ENCODE data around the gene MCTP1. TPM values are rescaled to one million over a fixed set of nuclear protein-coding genes. Genes with fewer than 3 reads are reported as not detected.

MCTP1 gene
- total and polyA plus RNA-seq, 10 of the 15 experiments (the other 5 are each of a cell fraction or from before 2014, with no cell fraction given) = 12.6 to 45.9 (median 18.8) TPM

GRCh38 chr5:94977437-94977836, 307.5 kb downstream of the MCTP1 start:
- FAIRE-seq (no peak), DNase-seq (ENCODE audit: low read depth, low spot score) (no peak), ATAC-seq (no peak)
- no TSS peak for BruUV-seq (replicated peaks)
- no peaks in the 10 kb centered on the region for H3K79me2 ChIP-seq (ENCODE audit: control insufficient read depth, insufficient read depth, low read length)
- POLR2A ChIA-PET = interaction anchor here (0.6 to 0.8 kb wide), 2 partner anchors 26 to 92 kb away, joined by 3 read pairs; no protein-coding TSS in a partner anchor
- H4K20me1 ChIP-seq (ENCODE audit: control insufficient read depth, insufficient read depth) = no peaks in the 10 kb centered on the region
- H3K9me3 ChIP-seq (replicated peaks; ENCODE audit: control insufficient read depth, insufficient read depth, low read length) = peaks cover 9% of the 10 kb centered on the region
- 2% methylated on average over 2 of the region's 2 CpGs for WGBS (ENCODE audit: insufficient coverage, insufficient replicate concordance, low lambda C conversion rate, missing lambda C conversion rate)
- no peak overlapping the region for H3K4me2 ChIP-seq (ENCODE audit: control insufficient read depth, insufficient read depth)
- intact Hi-C loops (cut with micrococcal nuclease; ENCODE audit: unreplicated experiment) (no loop called here), in situ Hi-C loops (cut with MboI) (no loop called here)
- CTCF ChIA-PET = interaction anchor here (1.1 to 1.7 kb wide), 3 partner anchors 9 to 285 kb away, joined by 3 to 4 read pairs (median 4); no protein-coding TSS in a partner anchor
- SMC1A ChIA-PET (ENCODE audit: uncharacterized antibody, unreplicated experiment) = interaction anchor here (0.5 to 1.1 kb wide), 6 partner anchors 9 to 248 kb away, joined by 3 to 4 read pairs (median 4); no protein-coding TSS in a partner anchor
- no peak overlapping the region for H3K4me3 ChIP-seq
- H3K9ac ChIP-seq (ENCODE audit: control insufficient read depth, insufficient read depth, low read length) = no peak overlapping the region
- H3K4me1 ChIP-seq (ENCODE audit: control insufficient read depth, insufficient read depth, low read length) = no peaks in the 10 kb centered on the region
- no peaks in the 10 kb centered on the region; a peak in 1 of 4 replicates for H3K36me3 ChIP-seq (ENCODE audit: control insufficient read depth in 2 of 2, insufficient read depth in 2 of 2, low read length in 1 of 2)
- H2AFZ ChIP-seq (ENCODE audit: control insufficient read depth, low read depth, low read length) = no peak overlapping the region
- no peak overlapping the region for H3K27ac ChIP-seq (ENCODE audit: control insufficient read depth, insufficient read depth)
- RAD21 ChIA-PET (ENCODE audit: unreplicated experiment) = interaction anchor here (0.9 to 1.2 kb wide), 2 partner anchors 9 to 104 kb away, joined by 4 read pairs; no protein-coding TSS in a partner anchor
- H3K27me3 ChIP-seq (replicated peaks in 1 of 2; ENCODE audit: control insufficient read depth in 2 of 2, insufficient read depth in 2 of 2, low read length in 1 of 2) = no peaks in the 10 kb centered on the region
- TF ChIP-seq ZNF622 (IDR thresholded peaks at IDR 0.05) (no peak), CREB1 (IDR thresholded peaks at IDR 0.05; ENCODE audit: low read depth) (no peak), USF1 (IDR thresholded peaks at IDR 0.05; ENCODE audit: borderline replicate concordance, extremely low read length, insufficient read depth, low read depth, low read length) (no peak), HDAC6 (IDR thresholded peaks at IDR 0.05; ENCODE audit: unreplicated experiment) (no peak), CBFB (IDR thresholded peaks at IDR 0.05; ENCODE audit: low read depth) (no peak), ZNF24 (IDR thresholded peaks at IDR 0.05) (no peak), HCFC1 (IDR thresholded peaks at IDR 0.05; ENCODE audit: low read length) (no peak), E4F1 (IDR thresholded peaks at IDR 0.05; ENCODE audit: borderline replicate concordance, partially characterized antibody) (no peak), SUPT20H (IDR thresholded peaks at IDR 0.05; ENCODE audit: borderline replicate concordance, control insufficient read depth, low read depth, low read length) (no peak), SMC3 (IDR thresholded peaks at IDR 0.05; ENCODE audit: borderline replicate concordance, low read length) (no peak), PAX5 (IDR thresholded peaks at IDR 0.05; ENCODE audit: borderline replicate concordance, low read depth, low read length) (no peak)
- TF ChIP-seq, protein P1, sequence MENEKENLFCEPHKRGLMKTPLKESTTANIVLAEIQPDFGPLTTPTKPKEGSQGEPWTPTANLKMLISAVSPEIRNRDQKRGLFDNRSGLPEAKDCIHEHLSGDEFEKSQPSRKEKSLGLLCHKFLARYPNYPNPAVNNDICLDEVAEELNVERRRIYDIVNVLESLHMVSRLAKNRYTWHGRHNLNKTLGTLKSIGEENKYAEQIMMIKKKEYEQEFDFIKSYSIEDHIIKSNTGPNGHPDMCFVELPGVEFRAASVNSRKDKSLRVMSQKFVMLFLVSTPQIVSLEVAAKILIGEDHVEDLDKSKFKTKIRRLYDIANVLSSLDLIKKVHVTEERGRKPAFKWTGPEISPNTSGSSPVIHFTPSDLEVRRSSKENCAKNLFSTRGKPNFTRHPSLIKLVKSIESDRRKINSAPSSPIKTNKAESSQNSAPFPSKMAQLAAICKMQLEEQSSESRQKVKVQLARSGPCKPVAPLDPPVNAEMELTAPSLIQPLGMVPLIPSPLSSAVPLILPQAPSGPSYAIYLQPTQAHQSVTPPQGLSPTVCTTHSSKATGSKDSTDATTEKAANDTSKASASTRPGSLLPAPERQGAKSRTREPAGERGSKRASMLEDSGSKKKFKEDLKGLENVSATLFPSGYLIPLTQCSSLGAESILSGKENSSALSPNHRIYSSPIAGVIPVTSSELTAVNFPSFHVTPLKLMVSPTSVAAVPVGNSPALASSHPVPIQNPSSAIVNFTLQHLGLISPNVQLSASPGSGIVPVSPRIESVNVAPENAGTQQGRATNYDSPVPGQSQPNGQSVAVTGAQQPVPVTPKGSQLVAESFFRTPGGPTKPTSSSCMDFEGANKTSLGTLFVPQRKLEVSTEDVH (IDR thresholded peaks at IDR 0.05; ENCODE audit: low read depth, partially characterized antibody) = no peak
- TF ChIP-seq, protein P2, sequence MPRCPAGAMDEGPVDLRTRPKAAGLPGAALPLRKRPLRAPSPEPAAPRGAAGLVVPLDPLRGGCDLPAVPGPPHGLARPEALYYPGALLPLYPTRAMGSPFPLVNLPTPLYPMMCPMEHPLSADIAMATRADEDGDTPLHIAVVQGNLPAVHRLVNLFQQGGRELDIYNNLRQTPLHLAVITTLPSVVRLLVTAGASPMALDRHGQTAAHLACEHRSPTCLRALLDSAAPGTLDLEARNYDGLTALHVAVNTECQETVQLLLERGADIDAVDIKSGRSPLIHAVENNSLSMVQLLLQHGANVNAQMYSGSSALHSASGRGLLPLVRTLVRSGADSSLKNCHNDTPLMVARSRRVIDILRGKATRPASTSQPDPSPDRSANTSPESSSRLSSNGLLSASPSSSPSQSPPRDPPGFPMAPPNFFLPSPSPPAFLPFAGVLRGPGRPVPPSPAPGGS (IDR thresholded peaks at IDR 0.05; ENCODE audit: borderline replicate concordance, insufficient read depth, low read depth, low read length, poor library complexity, severe bottlenecking) = no peak
- TF ChIP-seq, protein P3, sequence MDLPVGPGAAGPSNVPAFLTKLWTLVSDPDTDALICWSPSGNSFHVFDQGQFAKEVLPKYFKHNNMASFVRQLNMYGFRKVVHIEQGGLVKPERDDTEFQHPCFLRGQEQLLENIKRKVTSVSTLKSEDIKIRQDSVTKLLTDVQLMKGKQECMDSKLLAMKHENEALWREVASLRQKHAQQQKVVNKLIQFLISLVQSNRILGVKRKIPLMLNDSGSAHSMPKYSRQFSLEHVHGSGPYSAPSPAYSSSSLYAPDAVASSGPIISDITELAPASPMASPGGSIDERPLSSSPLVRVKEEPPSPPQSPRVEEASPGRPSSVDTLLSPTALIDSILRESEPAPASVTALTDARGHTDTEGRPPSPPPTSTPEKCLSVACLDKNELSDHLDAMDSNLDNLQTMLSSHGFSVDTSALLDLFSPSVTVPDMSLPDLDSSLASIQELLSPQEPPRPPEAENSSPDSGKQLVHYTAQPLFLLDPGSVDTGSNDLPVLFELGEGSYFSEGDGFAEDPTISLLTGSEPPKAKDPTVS (IDR thresholded peaks at IDR 0.05; ENCODE audit: low read depth, low read length) = no peak

Data from GM12878 (cell line).